Measurements from ENCODE around the gene DOK3.

DNA sequence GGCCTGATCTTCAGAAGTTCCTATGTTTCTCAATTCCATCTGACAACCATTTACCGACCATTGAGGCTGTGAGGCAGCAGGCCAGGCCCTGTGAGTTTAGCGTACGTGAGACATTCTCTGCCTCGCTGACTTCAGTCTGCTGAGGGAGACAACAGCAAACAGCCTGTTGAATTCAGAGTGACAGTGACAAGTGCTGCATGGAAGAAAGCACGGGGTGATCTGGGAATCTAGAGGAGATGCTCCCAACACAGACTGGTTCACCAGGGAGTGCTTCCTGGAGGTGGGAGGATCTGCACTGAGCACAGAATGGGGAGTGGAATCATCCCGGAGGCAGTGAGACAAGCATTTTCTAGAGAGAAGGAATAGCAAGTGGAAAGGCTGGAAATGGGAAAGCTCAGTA is 17.2 kb upstream of the DOK3 start:
- no peak for TF ChIP-seq HHEX (CRISPR knock-in tag; IDR thresholded peaks at IDR 0.05)
- TF ChIP-seq MAZ (IDR thresholded peaks at IDR 0.05; ENCODE audit: borderline replicate concordance, low read depth, low read length), result no peak
- no peak for TF ChIP-seq MAZ (CRISPR knock-in tag; IDR thresholded peaks at IDR 0.05; ENCODE audit: low read depth)
- no peak for TF ChIP-seq REST (IDR thresholded peaks at IDR 0.05; ENCODE audit: borderline replicate concordance in 1 of 2, low read depth in 1 of 2, low read length in 2 of 2)
- TF ChIP-seq ZNF563 (CRISPR knock-in tag; IDR thresholded peaks at IDR 0.05), result no peak
- TF ChIP-seq ETV6 (CRISPR knock-in tag; conservative IDR thresholded peaks at IDR 0.05), result no peak
- TF ChIP-seq ZNF550 (CRISPR knock-in tag; IDR thresholded peaks at IDR 0.05; ENCODE audit: borderline replicate concordance), result no peak
- TF ChIP-seq TCF12 (IDR thresholded peaks at IDR 0.05), result no peak
- no peak for TF ChIP-seq TCF12 (CRISPR knock-in tag; IDR thresholded peaks at IDR 0.05)
- TF ChIP-seq TBP (CRISPR knock-in tag; IDR thresholded peaks at IDR 0.05), result no peak
